ENCODE results near the gene ASMT. TPM values are rescaled to one million over a fixed set of nuclear protein-coding genes. Genes with fewer than 3 reads are reported as not detected.
"Not testable (repeated sequence)": the region's sequence is repeated elsewhere in the genome, so short reads cannot be mapped to it uniquely, and the experiment has no call there.

Gene ASMT
- total RNA-seq, 1 donor from 2014 or later: not detected

- TF ChIP-seq CTCF (IDR thresholded peaks at IDR 0.05; ENCODE audit: insufficient read depth, low read length, poor library complexity, severe bottlenecking): no peak
- Histone ChIP-seq H3K36me3 (ENCODE audit: control insufficient read depth, insufficient read depth, low read length) (no peaks in the 10 kb centered on the region), H3K27me3 (ENCODE audit: control insufficient read depth, insufficient read depth, low read length) (no peaks in the 10 kb centered on the region), H3K4me3 (ENCODE audit: low read depth, low read length) (no peak overlapping the region)
- DNase-seq (ENCODE audit: low read depth): no peak
These were observed 5.1 kb upstream of the ASMT start for GRCh38 chrX:1609762-1610161.

- no peak overlapping the region for H3K4me3 ChIP-seq (ENCODE audit: low read depth, low read length)
- TF ChIP-seq CTCF (IDR thresholded peaks at IDR 0.05; ENCODE audit: insufficient read depth, low read length, poor library complexity, severe bottlenecking): no peak
- H3K27me3 ChIP-seq (ENCODE audit: control insufficient read depth, insufficient read depth, low read length): no peaks in the 10 kb centered on the region
- H3K36me3 ChIP-seq (ENCODE audit: control insufficient read depth, insufficient read depth, low read length): no peaks in the 10 kb centered on the region
- DNase-seq (ENCODE audit: low read depth): no peak
These were observed 4.7 kb upstream of the ASMT start for GRCh38 chrX:1610166-1610565.

- DNase-seq (ENCODE audit: low read depth): no peak
- Histone ChIP-seq H3K36me3 (ENCODE audit: control insufficient read depth, insufficient read depth, low read length) (no peaks in the 10 kb centered on the region), H3K27me3 (ENCODE audit: control insufficient read depth, insufficient read depth, low read length) (no peaks in the 10 kb centered on the region), H3K4me3 (ENCODE audit: low read depth, low read length) (no peak overlapping the region)
- no peak for TF ChIP-seq CTCF (IDR thresholded peaks at IDR 0.05; ENCODE audit: insufficient read depth, low read length, poor library complexity, severe bottlenecking)
These were observed 4.1 kb upstream of the ASMT start for GRCh38 chrX:1610736-1611135.

- Histone ChIP-seq H3K27me3 (ENCODE audit: control insufficient read depth, insufficient read depth, low read length) (no peaks in the 10 kb centered on the region), H3K36me3 (ENCODE audit: control insufficient read depth, insufficient read depth, low read length) (no peaks in the 10 kb centered on the region), H3K4me3 (ENCODE audit: low read depth, low read length) (no peak overlapping the region)
- DNase-seq (ENCODE audit: low read depth): no peak
- TF ChIP-seq CTCF (IDR thresholded peaks at IDR 0.05; ENCODE audit: insufficient read depth, low read length, poor library complexity, severe bottlenecking): no peak
These were observed 2.1 kb upstream of the ASMT start for GRCh38 chrX:1612641-1613286.

GRCh38 chrX:1618689-1619088 lies 3.8 kb downstream of the ASMT start:
- no peak overlapping the region for H3K4me3 ChIP-seq (ENCODE audit: low read depth, low read length)
- DNase-seq (ENCODE audit: low read depth): no peak
- TF ChIP-seq CTCF (IDR thresholded peaks at IDR 0.05; ENCODE audit: insufficient read depth, low read length, poor library complexity, severe bottlenecking): no peak
- no peaks in the 10 kb centered on the region for H3K27me3 ChIP-seq (ENCODE audit: control insufficient read depth, insufficient read depth, low read length)
- H3K36me3 ChIP-seq (ENCODE audit: control insufficient read depth, insufficient read depth, low read length): no peaks in the 10 kb centered on the region

GRCh38 chrX:1623691-1624090 lies 8.8 kb downstream of the ASMT start:
- no peak for DNase-seq (ENCODE audit: low read depth)
- TF ChIP-seq CTCF (IDR thresholded peaks at IDR 0.05; ENCODE audit: insufficient read depth, low read length, poor library complexity, severe bottlenecking): no peak

GRCh38 chrX:1624158-1624860 lies 9.4 kb downstream of the ASMT start:
- H3K36me3 ChIP-seq (ENCODE audit: control insufficient read depth, insufficient read depth, low read length); H3K27me3 ChIP-seq (ENCODE audit: control insufficient read depth, insufficient read depth, low read length); DNase-seq (ENCODE audit: low read depth); H3K4me3 ChIP-seq (ENCODE audit: low read depth, low read length): not testable (repeated sequence)

More at GRCh38 chrX:1623691-1624090, 8.8 kb downstream of the ASMT start:
- Histone ChIP-seq H3K36me3 (ENCODE audit: control insufficient read depth, insufficient read depth, low read length) (no peaks in the 10 kb centered on the region), H3K27me3 (ENCODE audit: control insufficient read depth, insufficient read depth, low read length) (no peaks in the 10 kb centered on the region), H3K4me3 (ENCODE audit: low read depth, low read length) (no peak overlapping the region)

GRCh38 chrX:1624861-1625215 lies 10.0 kb downstream of the ASMT start:
- H3K36me3 ChIP-seq (ENCODE audit: control insufficient read depth, insufficient read depth, low read length); H3K27me3 ChIP-seq (ENCODE audit: control insufficient read depth, insufficient read depth, low read length); DNase-seq (ENCODE audit: low read depth); H3K4me3 ChIP-seq (ENCODE audit: low read depth, low read length): not testable (repeated sequence)

Data from kidney epithelial cell (primary cell).